Stimulated activated CD4-positive, alpha-beta T cell treated with anti-CD3 and anti-CD28 coated beads, Interleukin-15, amount 100 ng/mL, for 1 hour (primary cell): ENCODE results near the gene PRSS50.

Source experiments
- DNase-seq, 2 donors: peaks; one replicate each; pipeline ENCODE4 v3.0.0-alpha.2; 2020; ENCODE audit warnings: low read depth in 1 of 2, low spot score in 1 of 2

Gene PRSS50

DNA sequence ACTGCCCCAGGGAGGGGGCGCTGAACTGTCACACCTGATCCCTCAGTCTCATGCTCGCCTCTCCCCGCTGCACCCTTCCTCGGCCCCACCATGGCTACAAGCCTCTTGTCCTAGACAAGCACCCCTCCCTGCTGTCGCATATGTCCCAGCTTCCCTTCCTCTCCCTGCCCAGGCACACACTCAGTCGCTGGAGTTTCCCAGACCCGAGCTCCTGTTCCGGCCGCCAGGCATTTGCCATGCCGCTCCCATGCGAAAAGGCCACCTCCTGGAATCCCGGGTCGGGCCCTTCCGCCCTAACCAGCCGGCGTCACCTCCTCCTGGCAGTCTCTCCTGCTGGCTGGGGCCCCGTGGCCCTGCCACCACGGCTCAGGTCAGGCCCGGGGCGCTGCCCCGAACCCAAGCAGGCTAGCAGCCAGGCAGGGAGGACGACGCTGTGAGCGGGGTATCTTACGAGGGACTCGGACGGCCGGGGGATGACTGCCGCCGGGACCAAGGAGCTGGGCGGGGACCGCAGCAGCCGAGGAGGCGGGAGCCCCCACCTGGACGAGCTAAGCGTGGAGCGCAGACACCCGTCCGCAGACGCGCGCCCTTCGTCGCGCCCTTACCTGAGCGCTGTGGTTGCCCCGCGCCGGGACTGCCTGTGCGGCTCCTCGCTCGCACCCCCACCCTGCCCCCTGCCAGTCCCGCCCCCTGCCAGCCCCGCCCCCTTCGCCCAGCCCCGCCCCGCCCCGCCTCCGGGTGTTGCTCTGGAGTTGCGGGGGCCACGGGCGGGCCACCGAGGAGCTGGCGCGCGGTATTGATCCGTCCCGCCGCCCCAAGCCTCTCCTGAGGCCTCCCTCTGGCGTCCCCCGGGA, 24.4 kb downstream of the PRSS50 start, which contains the start of gene ALS2CL:
ALS2CL (minus strand) TSS at position 642 of the 854 bp plus-strand sequence. CDS start 4,239 bp downstream, outside the sequence.
- DNase-seq, result peak; percentile 48 to 55

DNA sequence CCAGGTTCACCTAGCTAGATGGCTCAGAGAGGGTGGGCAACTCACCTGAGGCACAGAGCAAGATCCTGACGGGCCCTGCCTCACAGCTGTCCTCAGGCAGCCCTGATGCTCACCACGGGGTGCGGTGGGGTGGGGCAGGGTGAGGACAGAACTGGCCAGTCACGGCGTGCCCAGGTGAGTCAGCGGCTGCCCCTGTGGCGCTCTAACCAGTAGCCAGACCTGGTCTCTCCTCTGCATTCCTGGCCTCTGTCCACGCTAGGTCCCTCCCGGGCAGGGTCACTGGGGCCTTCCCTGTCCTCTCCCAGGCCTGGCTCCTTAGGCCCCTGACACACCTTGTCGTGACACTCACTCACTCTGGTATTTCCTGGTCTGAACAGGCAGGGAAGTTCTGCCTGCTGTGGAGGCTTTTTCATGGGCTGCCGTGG, 25.1 kb downstream of the PRSS50 start:
- no peak for DNase-seq

DNA sequence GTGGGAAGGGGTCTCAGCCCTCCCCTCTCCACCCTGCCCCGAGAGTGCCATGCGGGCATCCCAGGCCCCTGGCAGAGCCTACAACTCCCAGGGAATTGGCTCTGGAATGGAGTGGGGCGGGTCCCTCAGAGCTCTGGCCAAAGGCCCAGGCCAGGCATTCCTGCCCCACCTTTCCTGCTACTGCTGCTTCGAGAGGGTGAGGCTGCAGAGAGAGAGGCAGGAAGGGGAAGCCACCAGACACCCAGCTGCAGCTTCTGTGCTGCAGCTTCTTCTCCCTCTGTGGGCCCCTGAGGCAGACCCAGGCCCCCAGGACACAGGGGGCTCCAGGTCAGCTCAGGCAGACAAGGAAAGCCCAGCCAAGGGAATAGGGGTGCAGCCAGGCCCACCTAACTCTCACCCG, 26.9 kb downstream of the PRSS50 start:
- no peak for DNase-seq

DNA sequence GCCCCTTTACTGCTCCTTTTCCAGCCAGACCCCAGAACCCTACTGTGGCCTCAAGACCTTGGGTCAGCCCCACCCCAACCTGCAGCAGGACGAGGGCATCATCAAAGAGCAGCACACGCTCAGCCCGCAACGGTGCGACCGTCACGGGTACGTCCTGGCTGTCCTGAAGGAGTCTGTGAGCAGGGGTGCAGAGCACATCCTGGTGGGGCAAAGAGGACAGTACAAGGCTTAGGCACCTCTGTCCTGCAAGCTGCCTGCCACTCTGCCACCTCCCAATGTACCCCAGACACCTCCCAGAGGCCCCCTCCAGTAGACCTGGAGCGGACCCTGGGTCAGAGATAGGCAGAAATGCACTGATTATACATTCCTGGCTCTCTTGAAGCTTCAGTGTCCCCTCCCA, 32.2 kb downstream of the PRSS50 start:
- DNase-seq, result no peak

DNA sequence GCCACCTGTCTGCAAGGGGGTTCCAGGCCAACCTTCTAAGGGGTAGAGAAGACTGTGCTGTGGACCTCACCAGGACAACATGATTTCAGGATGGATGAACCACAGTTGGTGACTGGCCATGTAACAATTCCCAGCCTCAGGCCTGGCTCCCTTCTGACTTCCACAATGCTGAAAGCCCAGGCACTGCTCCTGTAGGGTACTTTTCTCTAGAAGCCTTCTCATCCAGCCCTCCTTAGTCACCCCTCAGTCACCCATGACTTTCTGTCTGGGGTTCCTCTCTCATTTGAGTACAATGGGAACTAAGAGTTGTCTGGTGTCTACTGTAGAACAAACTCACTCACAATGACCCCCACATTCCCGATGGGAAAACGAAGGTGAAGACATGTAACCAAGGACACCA, 32.8 kb downstream of the PRSS50 start:
- no peak for DNase-seq

DNA sequence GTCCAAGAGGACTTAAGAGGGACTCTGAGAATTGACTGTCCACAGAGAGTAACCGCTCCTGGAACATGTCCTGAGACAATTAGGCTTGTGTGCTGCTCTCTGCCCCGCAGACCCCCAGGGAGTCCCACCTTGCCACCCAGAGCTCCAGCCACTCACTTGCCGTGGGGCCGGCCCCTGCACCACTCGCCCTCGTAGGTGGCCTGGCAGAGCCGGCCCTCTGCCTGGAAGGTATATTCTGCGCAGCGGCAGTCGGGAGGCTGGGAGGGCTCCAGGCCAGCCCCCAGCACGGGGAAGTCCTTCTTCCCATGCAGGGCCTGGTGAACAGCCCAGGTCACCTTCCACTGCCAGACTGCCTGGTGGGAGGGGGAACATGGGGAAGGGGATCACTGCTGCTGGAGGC, 34.7 kb downstream of the PRSS50 start:
- no peak for DNase-seq

DNA sequence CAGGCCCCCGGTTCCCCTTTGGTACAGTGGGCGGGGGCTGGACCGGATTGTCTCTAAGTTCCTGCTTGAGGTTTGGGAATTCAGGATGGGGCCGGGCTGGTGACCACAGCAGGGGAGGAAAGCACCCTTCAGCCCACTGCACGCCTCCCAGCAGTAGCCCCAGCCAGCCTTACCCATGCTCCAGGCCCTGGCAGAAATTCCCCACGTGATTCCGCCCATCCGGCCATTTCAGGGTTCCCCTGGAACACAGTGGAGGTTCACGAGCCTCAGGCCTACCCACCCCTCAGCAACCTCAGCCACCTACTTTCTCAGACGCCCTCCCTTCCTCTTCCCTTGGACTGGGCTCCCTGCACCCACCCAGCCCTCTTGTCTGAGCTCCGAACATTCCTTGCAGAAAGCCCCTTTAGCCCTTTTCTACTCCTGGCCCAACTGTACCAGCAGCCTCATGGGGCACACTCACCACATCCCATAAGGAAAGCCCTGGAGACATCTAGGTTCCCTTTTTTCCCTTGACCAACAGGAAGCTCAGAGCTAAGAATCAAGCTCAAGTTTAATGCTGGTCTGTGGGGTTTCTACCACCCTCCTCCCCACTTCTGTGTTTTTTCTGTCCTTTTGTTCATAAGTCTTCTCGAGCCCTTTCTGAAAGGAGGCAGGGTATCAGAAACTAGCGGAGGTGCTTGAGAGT, 35.7 kb downstream of the PRSS50 start:
- DNase-seq, result no peak

DNA sequence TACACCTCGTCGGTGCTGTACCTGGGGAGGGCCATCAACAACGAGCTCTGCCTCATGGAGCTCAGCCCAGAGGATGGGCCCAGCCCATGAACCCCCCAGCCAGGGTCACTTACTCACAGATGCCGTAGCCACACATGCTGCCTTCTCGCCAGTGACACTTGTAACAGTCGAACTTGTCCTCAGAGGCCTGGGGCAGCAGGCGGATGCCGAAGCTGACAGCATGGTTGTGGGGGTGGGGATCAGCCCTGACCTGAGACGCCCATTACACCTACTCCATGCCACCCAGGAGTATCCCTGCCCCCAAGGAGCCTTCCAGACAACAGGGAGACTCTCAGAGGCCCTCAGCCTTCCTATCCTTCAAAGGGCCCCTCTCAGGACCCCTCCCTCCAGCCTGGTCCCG, 36.3 kb downstream of the PRSS50 start:
- no peak for DNase-seq

DNA sequence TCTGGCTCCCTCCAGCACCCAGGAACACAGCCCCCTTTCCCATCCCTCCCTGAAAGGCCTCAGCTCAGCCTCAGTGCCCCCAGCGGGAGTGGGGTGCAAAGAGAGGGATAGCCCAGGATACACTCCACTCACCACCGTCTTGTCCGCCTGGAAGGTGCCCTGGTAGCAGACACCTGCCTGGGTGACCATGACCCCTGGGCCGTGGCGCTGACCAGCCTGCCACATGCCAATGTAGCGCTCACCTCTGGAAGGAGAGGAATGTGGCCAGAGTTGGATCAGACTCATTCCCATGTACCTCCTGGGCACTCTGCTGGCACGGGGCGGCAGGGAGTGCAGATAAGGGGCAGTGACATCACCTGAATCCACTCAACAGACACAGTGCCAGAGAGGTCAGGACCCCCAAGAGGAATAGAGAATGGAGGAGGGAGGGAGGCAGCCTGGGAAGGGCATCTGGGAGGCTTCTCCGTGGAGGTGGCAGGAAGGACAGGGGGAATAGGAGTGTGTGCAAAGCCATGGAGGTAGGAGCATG, 37.3 kb downstream of the PRSS50 start:
- no peak for DNase-seq

DNA sequence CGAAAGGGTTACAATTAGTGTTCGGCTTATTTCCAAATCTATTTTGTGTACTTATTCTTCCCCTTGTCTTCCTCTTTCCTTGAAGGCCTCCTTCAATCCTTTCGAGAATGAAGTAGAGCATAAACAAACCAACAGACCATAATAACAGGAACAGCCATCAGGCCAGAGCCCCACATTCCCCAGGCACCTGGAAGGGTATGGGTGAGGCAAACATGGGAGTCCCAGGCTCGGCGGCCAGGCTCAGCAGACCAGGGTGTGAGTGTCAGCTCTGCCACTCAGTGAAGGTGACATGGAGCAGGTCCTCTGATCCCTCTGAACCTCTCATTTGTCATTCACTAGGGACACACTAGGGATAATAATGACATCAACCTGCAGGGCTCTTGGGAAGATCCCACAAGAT, 38.0 kb downstream of the PRSS50 start:
- DNase-seq, result no peak

DNA sequence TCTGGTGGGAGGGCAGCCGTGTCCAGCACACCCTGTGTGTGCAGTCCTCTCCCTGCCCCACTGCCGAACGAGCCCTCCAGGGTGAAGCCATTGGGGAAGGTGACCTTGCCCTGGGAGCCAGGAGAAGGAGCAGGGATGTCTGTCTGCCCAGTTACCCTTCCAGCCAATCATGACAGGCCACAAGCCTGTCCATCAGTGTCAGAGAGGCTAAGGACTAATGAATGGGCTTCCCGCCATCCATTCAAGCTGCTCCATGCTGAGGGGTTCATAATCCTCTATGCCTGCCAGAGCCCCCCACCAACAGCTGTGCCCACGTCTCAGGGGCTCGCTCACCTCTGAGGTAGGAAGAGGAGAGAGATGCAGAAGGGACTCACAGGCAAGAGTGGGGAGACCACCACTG, 39.4 kb downstream of the PRSS50 start:
- DNase-seq, result no peak

DNA sequence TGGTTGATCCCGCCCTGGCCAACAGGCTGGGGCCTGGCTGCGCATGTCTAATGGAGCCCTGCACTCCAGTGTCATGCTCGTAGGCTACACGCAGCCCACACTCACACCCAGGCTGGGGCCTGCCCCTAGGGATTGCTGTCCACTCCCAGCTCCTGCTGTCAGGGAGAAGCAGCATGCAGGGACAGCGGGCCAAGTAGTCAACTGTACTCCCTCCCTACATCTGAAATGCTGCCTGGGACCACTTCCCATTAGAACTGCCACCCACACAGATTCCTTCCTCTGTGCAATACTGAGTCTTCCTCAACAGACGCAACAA, 40.3 kb downstream of the PRSS50 start:
- no peak for DNase-seq

DNA sequence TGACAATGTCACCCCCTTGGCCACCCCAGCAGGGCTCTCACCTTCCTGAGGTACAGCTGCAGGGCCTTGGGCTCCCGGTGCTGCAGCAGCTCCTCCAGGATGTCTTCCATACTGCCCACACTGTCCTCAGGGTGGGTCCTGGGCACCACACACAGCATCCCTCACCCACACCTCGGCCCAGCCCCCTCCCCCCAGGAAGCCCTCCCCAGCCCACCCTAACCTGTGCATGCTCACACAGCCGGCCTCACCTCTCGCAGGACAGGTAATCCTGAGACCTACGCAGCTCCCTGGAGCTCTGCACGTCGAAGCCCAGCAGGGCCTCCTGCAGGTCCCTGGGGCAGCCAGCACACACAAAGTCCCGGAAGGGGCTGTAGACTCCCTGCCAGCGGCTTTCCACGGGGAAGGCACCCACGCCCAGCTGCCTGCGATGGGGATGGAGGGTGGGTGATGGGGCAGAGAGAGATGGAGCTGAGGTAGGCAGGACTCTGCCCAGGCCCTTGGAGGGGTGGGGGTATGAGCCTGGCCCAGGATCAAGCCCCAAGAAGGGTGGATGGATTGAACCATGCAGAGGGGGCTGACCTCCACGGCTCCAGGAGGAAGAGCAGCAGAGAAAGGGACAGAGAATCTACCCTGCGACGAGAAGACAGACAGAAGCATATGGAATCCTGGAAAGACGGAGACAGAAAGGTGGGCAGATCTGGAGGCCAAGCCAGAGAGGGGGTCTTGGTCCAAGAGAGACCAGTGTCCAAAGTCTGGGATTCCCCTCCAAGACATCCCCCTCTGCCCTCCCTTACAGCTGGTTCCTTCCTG, 40.9 kb downstream of the PRSS50 start:
- DNase-seq, result no peak

DNA sequence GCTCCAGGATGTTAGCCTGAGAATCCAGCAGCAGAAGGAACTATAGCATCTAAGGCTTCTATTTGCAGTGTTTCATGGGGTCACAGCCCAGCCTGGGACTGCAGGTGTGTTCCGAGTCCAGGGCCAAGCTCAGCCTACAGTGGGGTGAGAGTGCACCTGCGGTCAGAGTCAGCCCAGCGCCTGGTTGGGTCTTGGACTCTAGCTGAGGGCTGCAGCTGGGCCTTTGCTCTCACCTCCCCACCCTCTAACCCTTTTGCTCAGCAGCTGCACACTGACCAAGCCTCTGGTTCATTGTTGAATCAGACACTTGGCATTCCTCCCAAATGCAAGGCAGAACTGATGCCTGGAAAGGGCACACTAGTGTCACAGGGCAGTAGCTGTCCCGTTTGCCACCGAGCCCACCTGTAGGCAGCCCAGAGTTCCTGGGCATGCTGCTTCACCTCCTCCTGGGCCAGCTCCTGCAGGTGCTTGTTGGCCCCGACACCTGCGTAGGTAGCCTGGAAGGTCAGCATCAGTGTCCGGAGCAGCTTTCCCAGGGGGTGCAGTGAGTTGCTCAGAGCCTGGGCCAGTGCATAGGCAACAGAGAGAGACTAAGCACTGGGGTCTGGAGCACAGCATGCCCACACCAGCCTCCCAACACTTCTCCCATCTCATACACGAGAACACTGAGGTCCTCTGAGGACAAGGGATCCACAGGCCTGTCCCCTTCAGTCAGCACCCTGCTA, 41.7 kb downstream of the PRSS50 start:
- no peak for DNase-seq

DNA sequence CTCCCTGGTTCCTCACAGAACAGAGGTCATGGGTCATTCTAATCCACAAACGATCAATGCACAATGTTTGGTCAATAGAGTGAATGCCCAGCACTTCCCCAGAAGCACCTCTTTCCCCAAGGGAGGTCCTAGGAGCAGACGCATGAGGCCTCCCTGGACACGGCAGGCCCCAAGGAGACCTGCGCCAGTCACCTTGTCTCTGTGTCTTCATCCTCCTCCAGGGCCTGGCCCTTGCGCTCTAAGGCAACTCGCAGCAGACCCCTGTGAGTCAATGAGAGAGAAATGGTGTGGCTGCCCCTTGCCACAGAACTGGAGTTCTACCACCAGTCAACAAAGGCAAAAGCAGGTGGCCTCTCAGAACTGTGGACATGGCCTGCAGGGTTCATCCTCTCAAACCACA, 42.2 kb downstream of the PRSS50 start:
- DNase-seq, result no peak

DNA sequence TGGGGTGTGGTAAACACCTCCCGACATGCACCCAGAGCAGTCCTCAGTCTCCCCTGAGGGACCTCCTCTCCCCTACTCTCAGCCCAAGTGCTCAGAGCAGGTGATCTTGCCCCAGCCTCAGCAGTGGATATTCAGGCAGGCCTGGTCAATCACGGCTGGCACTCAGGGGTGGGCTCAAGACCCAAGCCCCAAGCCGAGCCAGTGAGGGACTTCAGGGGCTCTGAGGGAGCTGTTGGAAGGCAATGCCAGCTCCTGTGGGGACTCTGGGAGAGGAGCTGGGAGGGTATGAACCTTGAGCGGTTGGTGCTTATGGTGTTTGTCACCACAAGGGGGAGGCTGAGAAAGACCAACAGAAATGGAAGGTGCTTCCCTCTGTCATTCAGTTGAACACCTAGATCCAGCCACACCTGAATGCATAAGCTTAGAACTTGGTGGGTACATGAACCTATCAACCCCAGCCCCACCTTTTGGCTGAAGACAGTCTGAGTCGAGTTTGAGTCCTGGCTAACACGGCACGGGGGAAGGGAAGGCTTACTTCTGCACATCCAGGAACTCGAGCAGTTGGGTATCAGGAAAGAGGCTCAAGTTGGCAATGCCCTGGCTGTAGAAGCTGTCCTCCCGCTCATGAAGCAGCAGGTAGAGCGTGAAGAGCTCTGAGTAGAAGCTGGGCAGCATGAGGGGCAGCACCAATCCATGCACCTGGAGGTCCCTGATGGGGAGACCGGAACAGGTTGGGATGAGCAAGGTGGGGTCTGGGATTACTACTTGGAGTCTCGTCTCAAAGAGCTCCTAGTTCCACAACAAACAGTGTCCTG, 43.4 kb downstream of the PRSS50 start:
- no peak for DNase-seq

DNA sequence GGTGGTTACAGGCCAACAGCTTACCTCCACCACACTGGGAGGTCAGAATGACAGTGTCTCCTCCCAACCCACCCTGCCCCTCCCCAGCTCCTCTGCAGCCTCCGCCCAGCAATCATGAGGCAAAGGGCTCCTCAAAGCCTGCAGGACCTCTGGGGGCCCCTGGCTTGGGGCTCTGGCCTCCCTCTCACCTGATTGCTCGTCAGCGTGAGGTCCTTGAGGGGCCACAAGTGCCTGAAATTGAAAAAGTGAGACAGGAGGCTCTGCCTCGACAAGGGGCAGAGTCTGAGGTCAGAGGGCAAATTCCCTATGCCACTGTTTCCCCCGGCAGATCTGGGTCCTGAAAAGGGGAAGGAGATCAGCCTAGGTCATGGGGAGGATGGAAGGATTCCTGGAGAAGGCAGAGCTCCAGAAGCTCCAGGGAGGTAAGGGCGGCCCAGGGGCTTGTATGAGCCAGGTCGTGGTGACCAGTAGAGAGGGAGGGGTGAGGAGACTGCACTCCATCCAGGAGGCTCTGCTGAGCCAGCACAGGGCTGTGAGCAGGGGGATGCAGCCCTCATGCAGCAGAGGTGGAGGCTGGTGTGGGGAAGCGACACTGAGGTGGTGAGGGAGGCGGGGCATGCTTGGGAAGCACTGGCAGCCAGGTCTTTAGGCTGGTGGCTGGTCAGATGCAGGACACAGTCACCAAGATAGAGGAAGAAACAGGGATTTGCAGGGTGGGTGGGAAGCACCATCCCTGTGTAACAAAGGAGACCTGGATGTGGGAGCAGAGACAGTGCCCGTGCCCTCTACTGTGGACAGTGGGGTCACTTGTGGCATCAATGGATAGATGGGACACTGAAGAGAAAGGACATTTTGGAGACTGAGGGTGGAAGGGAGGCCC, 44.3 kb downstream of the PRSS50 start:
- no peak for DNase-seq

DNA sequence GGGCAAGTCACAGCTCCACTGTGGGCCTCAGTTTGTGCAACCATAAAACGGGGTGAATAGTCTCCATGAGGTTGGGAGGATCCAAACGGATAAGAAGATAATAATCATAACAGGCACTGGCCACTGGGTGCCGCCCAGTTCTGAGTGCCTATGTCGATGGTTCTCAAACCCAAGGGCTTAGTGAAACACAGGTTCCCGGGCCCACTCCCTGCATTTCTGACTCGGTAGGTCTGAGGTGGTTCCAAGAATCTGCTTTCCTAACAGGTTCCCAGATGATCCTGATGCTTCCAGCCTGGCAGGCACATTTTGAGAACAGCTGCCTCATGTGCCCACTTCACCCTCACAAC, 45.3 kb downstream of the PRSS50 start:
- DNase-seq, result no peak
